WTC11 (cell line): ENCODE measurements around the gene ZAR1L.

Source experiments
- CREB1 ChIP-seq: sonication (generic); formaldehyde crosslinking; IDR thresholded peaks from 2 replicates; pipeline ENCODE4 v1.8.0; 2023; ENCODE audit warnings: mild to moderate bottlenecking, missing genetic modification reagents
- CTCF ChIP-seq: fragments of 200-600 bp; IDR thresholded peaks from 2 replicates; pipeline ENCODE4 v1.8.0; 2022; ENCODE audit warnings: antibody characterized with exemption
- E2F4 ChIP-seq: sonication (generic); formaldehyde crosslinking; IDR thresholded peaks from 2 replicates; pipeline ENCODE4 v1.8.1; 2022; ENCODE audit warnings: low read depth, mild to moderate bottlenecking, moderate library complexity, missing genetic modification reagents, borderline replicate concordance
- FOXP1 ChIP-seq: sonication (generic); formaldehyde crosslinking; IDR thresholded peaks from 2 replicates; pipeline ENCODE4 v1.8.0; 2022; ENCODE audit warnings: missing genetic modification reagents, mild to moderate bottlenecking, moderate library complexity, borderline replicate concordance
- PREB ChIP-seq: sonication (generic); formaldehyde crosslinking; IDR thresholded peaks from 2 replicates; pipeline ENCODE4 v1.8.1; 2022; ENCODE audit warnings: mild to moderate bottlenecking, missing genetic modification reagents, moderate library complexity, borderline replicate concordance
- USF2 ChIP-seq: sonication (generic); formaldehyde crosslinking; IDR thresholded peaks from 2 replicates; pipeline ENCODE4 v1.8.1; 2023; ENCODE audit warnings: mild to moderate bottlenecking, missing genetic modification reagents, moderate library complexity
- ZNF232 ChIP-seq: sonication (generic); formaldehyde crosslinking; IDR thresholded peaks from 2 replicates; pipeline ENCODE4 v1.8.0; 2022; ENCODE audit warnings: mild to moderate bottlenecking, missing genetic modification reagents
- ZNF281 ChIP-seq: sonication (generic); formaldehyde crosslinking; IDR thresholded peaks from 2 replicates; pipeline ENCODE4 v1.8.0; 2023; ENCODE audit warnings: mild to moderate bottlenecking, missing genetic modification reagents
- ZSCAN18 ChIP-seq: fragments of 250-450 bp; sonication (Bioruptor Pico); IDR thresholded peaks from 2 replicates; pipeline ENCODE4 v2.1.2; 2022; ENCODE audit warnings: mild to moderate bottlenecking, moderate library complexity

- TF ChIP-seq PREB: no peak
- TF ChIP-seq CTCF: no peak
- TF ChIP-seq ZNF232 (CRISPR knock-in tag): no peak
- no peak for TF ChIP-seq ZNF281
- TF ChIP-seq E2F4 (CRISPR knock-in tag): no peak
- TF ChIP-seq FOXP1 (CRISPR knock-in tag): no peak
- TF ChIP-seq ZSCAN18 (CRISPR knock-in tag): no peak
- no peak for TF ChIP-seq USF2 (CRISPR knock-in tag)
- TF ChIP-seq CREB1 (CRISPR knock-in tag): no peak
These were observed 47.4 kb upstream of the ZAR1L start for GRCh38 chr13:32362574-32362973.
